GM19043 (cell line): Measurements from ENCODE around the gene JAKMIP2.

ENCODE experiments used
- ATAC-seq: cut with Tn5 transposase; IDR thresholded peaks from one replicate; pipeline ENCODE4 v1.9.1; 2021; ENCODE audit warnings: low read depth; ENCODE audit not compliant: unreplicated experiment

The JAKMIP2 gene

DNA sequence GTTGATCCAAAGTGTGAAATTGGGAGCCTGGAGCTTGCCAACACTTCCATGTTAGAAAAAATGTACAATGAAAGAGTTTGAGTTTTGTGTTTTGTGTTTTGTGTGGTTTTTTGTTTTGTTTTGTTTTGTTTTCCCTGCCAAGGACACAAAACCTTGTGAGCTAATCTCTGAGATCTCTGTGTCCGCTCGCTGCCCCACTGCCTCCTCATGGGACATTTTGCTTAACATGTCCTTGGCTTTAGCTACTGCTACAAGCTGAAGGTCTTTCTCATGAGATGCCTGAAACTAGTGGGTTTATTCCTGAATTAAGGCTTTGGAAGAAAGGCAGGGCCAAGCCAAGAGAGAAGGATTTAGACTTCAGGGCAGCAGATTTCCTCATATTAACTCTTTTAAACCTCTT is 7.3 kb upstream of the JAKMIP2 start:
- no peak for ATAC-seq

GRCh38 chr5:147788023-147788422 is 5.5 kb upstream of the JAKMIP2 start:
- ATAC-seq, result no peak

DNA sequence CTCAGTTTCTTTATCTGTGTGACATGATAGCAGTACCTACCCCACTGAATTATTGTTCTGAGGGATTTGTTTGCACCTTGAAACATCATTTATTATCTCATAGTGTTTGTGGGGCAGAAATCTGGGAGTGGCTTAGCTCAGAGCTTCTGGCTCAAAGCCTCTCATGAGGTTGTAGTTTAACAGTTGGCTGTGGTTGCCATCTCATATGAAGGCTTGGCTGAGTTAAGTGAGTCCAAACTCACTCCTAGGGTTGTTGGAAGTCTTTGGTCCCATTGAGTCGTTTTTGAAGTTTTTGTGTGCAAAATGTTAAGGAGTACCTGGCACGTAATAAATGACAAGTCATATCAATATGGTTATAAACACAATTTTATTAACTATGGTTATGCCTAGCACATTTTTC is 3.6 kb upstream of the JAKMIP2 start:
- no peak for ATAC-seq

DNA sequence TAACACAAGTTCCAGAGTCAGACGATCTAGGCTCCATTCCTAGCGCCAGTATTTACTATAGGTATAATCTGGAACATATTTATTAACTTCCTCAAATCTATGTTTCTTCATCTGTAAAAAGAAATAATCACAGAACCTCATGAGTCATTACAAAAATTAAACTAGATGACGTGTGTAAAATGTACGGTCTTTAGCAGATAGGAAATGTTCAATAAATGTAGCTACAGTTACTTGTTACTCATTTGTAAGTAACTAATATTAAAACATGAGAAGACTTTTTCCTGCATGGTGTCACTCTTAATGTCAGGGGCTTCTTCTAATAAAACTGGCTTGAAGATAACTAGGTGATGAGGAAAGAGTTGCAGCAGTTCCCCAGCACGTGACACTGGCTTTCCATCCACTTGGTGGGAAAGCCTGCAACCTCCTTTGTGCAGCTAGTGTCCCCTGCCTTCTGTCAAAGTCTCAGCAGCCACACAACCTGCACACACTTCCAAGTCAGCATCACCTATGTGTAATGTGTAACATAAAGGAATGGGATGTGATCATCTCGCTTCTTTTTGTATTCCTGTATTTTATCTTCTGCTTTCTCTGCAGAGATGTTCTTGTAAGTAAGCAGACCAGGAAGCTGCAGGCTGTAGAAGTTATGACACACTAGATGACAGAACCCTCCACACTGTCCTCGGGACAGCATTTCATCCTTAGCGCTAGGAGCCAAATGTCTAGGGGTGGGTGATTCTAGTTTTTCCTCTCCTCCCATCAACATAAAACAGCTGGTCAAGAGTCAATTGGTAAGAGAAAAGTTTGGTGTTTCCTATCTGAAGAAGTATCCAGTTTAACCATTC is 1.8 kb upstream of the JAKMIP2 start:
- no peak for ATAC-seq

DNA sequence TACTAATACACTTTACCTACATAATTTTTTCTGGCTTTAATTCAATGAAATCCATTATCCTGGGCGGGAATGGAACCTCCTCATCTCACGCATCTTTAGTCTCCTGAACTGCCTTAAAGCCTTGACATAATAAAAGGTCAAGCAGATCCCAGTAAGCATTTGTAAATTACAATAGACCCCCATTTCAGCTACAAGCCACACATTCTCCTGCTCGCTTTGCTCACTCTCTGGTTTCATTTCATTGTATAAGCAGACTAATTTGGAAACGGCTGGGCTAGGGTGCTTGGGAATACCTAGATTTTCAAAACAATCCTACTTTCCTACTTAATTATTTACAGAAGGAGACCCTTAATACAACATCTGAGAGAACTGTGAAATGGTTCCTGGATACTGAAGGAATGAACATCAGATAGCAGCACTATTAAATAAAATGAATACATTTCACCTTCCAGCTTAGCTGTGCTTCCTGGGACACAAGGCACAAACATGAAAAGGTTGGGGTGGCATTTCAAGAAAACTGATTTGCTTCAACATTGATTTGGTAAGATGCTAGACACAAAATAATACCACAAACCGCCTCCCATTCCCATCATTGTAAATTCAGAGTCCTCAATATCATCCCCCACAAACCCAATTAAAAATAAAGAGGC is 1.5 kb downstream of the JAKMIP2 start:
- no peak for ATAC-seq

DNA sequence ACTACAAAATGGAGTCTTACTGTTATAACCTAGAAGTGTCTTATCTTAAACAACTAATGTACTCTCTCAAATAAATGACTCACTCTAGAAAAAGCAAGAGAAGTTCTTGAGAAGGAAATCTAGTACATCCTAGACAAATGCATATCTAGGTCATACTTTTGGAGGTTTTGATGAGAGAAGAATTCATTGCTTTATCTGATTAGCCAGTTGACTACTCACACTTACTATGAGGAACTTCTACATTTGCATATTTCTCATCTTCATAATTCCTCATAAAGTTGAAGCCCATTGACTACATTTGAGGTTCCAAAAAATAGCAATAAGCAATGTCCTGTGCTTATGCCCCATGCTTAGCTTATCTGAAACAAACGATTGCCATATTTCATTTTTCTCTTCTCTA is 2.8 kb downstream of the JAKMIP2 start:
- ATAC-seq, result no peak

GRCh38 chr5:147776989-147777388 is 5.5 kb downstream of the JAKMIP2 start:
- no peak for ATAC-seq

GRCh38 chr5:147773587-147773986 is 8.9 kb downstream of the JAKMIP2 start:
- no peak for ATAC-seq

DNA sequence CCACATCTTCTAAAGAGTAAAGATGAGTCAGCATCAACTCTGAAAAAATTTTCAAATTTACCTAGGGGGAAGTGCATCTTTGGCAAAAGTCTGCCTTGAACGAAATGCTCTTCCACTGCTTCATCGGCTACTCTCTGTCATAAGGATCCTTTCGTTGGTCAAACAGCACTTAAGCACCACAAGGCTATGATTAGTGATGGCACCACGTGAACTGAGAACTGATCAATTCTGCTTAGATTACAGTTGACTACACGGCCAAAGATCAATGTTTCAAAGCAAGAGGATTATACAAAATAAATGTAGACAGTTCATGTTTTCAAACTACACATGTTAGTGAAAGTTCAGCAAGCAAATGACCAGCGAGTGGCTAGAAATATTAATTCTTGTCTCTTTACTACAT is 9.4 kb downstream of the JAKMIP2 start:
- no peak for ATAC-seq

GRCh38 chr5:147767048-147767447 is 15.5 kb downstream of the JAKMIP2 start:
- no peak for ATAC-seq

DNA sequence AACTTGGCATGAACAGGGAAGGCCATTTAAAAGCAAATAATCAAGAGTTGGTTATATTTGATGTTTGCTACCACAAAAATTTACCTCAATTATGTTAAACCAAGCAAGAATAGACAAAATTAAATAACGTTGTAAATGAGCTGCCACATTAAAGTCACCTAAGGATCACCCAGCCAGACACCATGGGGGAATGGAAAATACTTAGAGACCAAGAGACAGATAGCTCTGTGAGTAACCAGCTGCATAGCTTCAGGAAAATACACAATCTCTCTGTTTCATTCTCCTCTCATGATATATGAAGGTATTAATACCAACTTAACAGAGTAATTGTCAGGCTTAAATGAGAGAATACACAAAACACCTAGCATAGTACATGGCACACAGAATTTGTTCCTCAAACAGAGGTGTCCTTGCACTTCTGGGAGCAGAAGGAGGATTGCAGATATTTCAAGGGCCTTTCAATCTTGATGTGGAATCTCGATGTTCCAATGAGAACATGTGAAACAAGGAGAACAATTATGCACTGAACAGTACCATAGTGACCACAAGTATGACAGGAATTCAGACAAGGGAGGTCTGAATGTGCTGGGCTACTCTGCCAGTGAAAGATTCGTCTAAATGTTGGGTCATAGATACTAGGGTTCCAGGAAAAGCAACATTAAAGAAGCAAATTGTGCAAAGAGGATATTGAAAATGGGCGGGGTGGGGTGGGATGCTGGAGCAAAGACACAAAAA is 18.6 kb downstream of the JAKMIP2 start:
- no peak for ATAC-seq

DNA sequence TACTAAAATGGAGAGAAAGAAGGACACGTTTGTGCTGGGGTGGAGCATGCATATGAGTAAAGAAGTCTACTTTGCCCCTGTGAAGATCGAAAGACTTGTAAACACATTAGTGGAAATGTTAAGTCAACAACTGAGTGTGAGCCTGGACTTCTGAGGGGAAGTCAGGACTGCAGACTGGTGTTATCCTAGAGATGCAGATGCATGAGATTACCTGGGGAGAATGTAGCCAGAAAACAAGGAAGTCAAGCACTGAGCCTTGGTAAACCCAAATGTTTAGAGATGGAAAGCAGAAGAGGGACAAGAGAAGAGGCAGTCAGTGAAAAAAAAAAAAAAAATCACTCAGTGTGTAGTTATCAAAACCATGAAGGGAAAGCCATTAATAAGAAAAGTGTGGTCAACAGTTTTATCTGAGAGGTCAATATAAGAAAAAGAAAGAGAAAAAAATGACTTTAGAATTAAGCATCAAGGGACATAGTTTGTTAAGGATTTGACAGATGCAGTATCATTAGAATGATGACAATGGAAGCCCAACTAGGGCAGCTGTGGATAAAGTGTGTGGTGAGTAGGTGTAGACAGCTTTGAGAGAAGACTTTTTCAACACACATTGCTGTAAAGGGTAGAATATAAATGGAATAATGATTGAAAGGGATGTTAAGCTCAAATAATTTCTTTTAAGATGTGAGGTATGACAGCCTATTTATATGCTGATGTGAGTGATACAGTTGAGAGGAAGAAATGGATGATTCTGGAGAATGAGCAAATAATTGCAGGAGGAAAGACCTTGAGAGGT is 22.2 kb downstream of the JAKMIP2 start:
- ATAC-seq, result no peak

- ATAC-seq, result no peak
These were observed 23.1 kb downstream of the JAKMIP2 start for GRCh38 chr5:147759441-147759840.

GRCh38 chr5:147756566-147756965 is 26.0 kb downstream of the JAKMIP2 start:
- ATAC-seq, result no peak

DNA sequence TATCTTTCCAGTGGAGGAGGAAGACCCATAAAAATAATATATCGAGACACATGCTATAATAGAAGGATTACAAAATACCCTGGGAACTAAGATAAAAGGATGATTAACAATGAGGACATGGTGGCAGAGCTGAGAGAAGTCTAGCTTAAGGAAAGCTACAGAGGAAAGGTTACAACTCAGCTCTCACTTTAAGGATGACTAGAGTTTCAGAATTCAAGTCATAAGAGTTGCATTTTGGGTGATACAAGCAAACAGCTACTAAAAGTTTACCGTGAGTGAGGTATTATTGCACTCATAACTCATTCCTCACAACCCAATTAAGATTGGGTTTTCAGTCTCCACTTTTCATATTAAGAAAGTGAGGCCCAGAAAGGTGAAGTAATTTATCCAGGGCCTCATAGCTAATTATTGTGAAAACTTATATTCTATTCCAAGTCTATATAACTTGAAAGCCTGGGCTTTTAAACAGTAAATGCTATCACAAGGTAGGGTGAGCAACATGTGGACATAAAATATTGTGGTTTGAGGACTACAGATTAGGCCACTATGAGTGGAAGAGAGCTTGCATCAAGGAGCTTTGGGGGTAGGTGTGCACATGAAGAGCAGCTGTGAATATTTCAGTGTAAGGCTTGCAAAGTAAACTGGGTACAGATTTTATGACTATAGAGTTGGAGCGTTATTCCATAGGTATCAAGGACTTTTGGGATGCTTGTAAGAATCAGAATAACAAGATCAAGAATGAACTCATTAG is 28.0 kb downstream of the JAKMIP2 start:
- ATAC-seq, result no peak

DNA sequence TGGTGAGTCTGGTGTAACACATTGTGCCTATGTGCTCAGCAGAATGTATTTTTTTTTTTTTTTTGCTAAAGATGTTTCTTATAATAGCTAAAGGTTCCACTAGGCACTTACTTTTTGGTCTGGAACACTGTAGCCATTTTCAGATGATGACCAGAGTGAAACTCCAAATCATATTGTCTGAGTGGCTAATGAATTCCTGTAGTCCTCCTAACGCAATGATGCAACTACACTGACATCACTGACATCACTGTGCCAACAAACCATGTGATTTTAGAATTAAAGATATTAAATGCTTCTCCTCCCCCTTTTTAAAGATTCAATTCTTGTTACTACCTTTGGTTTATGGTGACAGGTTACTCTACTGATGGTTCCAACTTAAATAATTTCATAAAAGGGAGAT is 28.8 kb downstream of the JAKMIP2 start:
- ATAC-seq, result no peak

- ATAC-seq, result no peak
These were observed 29.8 kb downstream of the JAKMIP2 start for GRCh38 chr5:147752666-147753290.

DNA sequence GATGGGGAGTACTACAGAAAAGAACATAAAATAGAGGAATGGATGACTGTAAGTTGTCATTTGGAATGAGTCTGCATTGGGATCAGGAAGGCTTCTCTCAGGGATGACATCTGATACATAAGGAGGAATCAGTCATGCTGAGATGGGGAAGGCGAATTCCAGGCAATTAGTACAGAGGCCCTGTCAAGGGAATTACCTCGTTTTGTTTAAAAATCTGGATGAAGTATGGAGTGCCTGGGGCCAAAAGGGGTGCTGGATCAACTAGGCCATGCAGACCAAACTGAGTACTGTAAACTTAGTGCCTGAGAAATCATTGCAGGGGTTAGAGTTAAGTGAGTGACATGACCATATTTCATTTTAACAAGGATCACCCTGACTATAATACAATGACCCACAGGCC is 30.5 kb downstream of the JAKMIP2 start:
- no peak for ATAC-seq

DNA sequence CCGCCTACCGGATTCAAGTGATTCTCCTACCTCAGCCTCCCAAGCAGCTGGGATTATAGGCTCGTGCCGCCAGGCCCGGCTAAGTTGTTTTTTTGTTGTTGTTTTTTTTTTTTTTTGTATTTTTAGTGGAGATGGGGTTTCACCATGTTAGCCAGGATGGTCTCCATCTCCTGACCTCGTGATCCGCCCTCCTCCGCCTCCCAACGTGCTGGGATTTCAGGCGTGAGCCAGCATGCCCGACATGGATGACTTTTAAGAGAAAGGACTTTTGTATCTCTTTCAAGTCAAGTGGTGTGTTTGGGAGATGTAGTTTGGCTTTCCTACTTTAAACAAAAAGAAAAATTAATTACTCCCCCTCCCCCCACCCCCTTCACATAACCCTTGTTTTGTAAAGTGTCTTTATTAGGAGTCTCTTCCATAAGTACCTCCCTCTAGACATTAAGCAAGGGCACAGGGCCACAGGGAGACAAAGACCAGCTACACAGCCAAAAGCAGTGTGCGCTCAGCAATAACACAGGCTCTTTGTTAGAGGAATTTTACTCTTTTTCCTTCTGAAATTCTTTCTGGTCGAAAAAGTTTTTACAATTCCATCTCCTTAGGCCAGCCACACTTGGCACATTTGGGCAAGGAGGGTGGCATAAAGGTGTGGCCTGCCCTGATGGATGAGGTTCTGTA is 31.2 kb downstream of the JAKMIP2 start:
- no peak for ATAC-seq
